ENCODE data around the gene CAPN13. TPM values are rescaled to one million over a fixed set of nuclear protein-coding genes. Genes with fewer than 3 reads are reported as not detected.

CAPN13 gene
- total RNA-seq, 1 experiment from 2014 or later, result not detected

GRCh38 chr2:30744823-30745222, 62.4 kb downstream of the CAPN13 start:
- H3K36me3 Mint-ChIP-seq (ENCODE audit: insufficient read depth, unreplicated experiment), result no peaks in the 10 kb centered on the region
- no peaks in the 10 kb centered on the region for H3K9me3 Mint-ChIP-seq (ENCODE audit: unreplicated experiment)
- POLR2A ChIA-PET, result no interaction called here
- DNase-seq (ENCODE audit: unreplicated experiment), result no peak
- no TSS peak for BruUV-seq (replicated peaks)
- no peaks in the 10 kb centered on the region for H3K27me3 Mint-ChIP-seq (ENCODE audit: insufficient read depth, unreplicated experiment)
- intact Hi-C loops (cut with micrococcal nuclease), result no loop called here
- H3K4me3 Mint-ChIP-seq (ENCODE audit: unreplicated experiment), result no peak overlapping the region
- TF ChIP-seq CTCF (IDR thresholded peaks at IDR 0.05; ENCODE audit: unreplicated experiment), result no peak
- no peak overlapping the region for H3K27ac Mint-ChIP-seq (ENCODE audit: low read depth, unreplicated experiment)
- no peaks in the 10 kb centered on the region for H3K4me1 Mint-ChIP-seq (ENCODE audit: insufficient read depth, unreplicated experiment)
- CTCF ChIA-PET, result no interaction called here

GRCh38 chr2:30741576-30741975, 65.7 kb downstream of the CAPN13 start:
- Mint-ChIP-seq H3K27ac (ENCODE audit: low read depth, unreplicated experiment) (no peak overlapping the region), H3K36me3 (ENCODE audit: insufficient read depth, unreplicated experiment) (peaks cover 2% of the 10 kb centered on the region), H3K9me3 (ENCODE audit: unreplicated experiment) (no peaks in the 10 kb centered on the region), H3K4me1 (ENCODE audit: insufficient read depth, unreplicated experiment) (no peaks in the 10 kb centered on the region), H3K27me3 (ENCODE audit: insufficient read depth, unreplicated experiment) (peaks cover 25% of the 10 kb centered on the region), H3K4me3 (ENCODE audit: unreplicated experiment) (no peak overlapping the region)
- BruUV-seq (replicated peaks), result no TSS peak
- no peak for TF ChIP-seq CTCF (IDR thresholded peaks at IDR 0.05; ENCODE audit: unreplicated experiment)
- intact Hi-C loops (cut with micrococcal nuclease), result no loop called here
- no peak for DNase-seq (ENCODE audit: unreplicated experiment)
- ChIA-PET CTCF (interaction anchor here (0.6 to 1.0 kb wide), 3 partner anchors 9 to 536 kb away, joined by 3 read pairs; no protein-coding TSS in a partner anchor), POLR2A (no interaction called here)

GRCh38 chr2:30738141-30738911, 68.9 kb downstream of the CAPN13 start:
- intact Hi-C loops (cut with micrococcal nuclease), result no loop called here
- Mint-ChIP-seq H3K27ac (ENCODE audit: low read depth, unreplicated experiment) (no peak overlapping the region), H3K9me3 (ENCODE audit: unreplicated experiment) (no peaks in the 10 kb centered on the region), H3K4me1 (ENCODE audit: insufficient read depth, unreplicated experiment) (no peaks in the 10 kb centered on the region), H3K36me3 (ENCODE audit: insufficient read depth, unreplicated experiment) (peaks cover 5% of the 10 kb centered on the region), H3K4me3 (ENCODE audit: unreplicated experiment) (no peak overlapping the region), H3K27me3 (ENCODE audit: insufficient read depth, unreplicated experiment) (peaks cover 28% of the 10 kb centered on the region)
- ChIA-PET CTCF (no interaction called here), POLR2A (no interaction called here)
- no TSS peak for BruUV-seq (replicated peaks)
- TF ChIP-seq CTCF (IDR thresholded peaks at IDR 0.05; ENCODE audit: unreplicated experiment), result no peak
- no peak for DNase-seq (ENCODE audit: unreplicated experiment)

GRCh38 chr2:30737326-30737610, 70.0 kb downstream of the CAPN13 start:
- no peak overlapping the region for H3K4me3 Mint-ChIP-seq (ENCODE audit: unreplicated experiment)
- H3K27me3 Mint-ChIP-seq (ENCODE audit: insufficient read depth, unreplicated experiment), result peaks cover 28% of the 10 kb centered on the region
- H3K4me1 Mint-ChIP-seq (ENCODE audit: insufficient read depth, unreplicated experiment), result no peaks in the 10 kb centered on the region
- H3K36me3 Mint-ChIP-seq (ENCODE audit: insufficient read depth, unreplicated experiment), result peaks cover 5% of the 10 kb centered on the region
- ChIA-PET CTCF (no interaction called here), POLR2A (no interaction called here)
- TF ChIP-seq CTCF (IDR thresholded peaks at IDR 0.05; ENCODE audit: unreplicated experiment), result no peak
- H3K27ac Mint-ChIP-seq (ENCODE audit: low read depth, unreplicated experiment), result no peak overlapping the region
- no peaks in the 10 kb centered on the region for H3K9me3 Mint-ChIP-seq (ENCODE audit: unreplicated experiment)
- no peak for DNase-seq (ENCODE audit: unreplicated experiment)
- no TSS peak for BruUV-seq (replicated peaks)
- intact Hi-C loops (cut with micrococcal nuclease), result no loop called here
